Activated CD8-positive, alpha-beta T cell treated with anti-CD3 and anti-CD28 coated beads, Interleukin-2, amount 10 ng/mL, durations not matched to agents 7 days and 5 days (primary cell): ENCODE data around the gene CTNNA1. TPM values are rescaled to one million over a fixed set of nuclear protein-coding genes. Genes with fewer than 3 reads are reported as not detected.

ENCODE experiments used
- ATAC-seq: fragments of 150-1000 bp; cut with Tn5 transposase; one replicate; pipeline ENCODE4 v1.10.0; 2021; ENCODE audit warnings: moderate library complexity
- CTCF ChIA-PET: fragments of 350-600 bp; sonication (Branson Sonifier 250); formaldehyde crosslinking; loops from one replicate; lab custom pipeline; 2021; ENCODE audit warnings: antibody characterized with exemption; lab: Charles Lee
- POLR2A ChIA-PET: fragments of 350-600 bp; sonication (Branson Sonifier 250); formaldehyde crosslinking; loops from one replicate; lab custom pipeline; 2021; ENCODE audit warnings: antibody characterized with exemption; lab: Charles Lee
- DNase-seq: peaks from one replicate; pipeline ENCODE4 v3.0.0-alpha.2; 2020
- H3K27ac Mint-ChIP-seq: one replicate; pipeline ENCODE4 v1.8.0; 2021; ENCODE audit warnings: mild to moderate bottlenecking, mixed read lengths
- H3K27me3 Mint-ChIP-seq: one replicate; pipeline ENCODE4 v1.8.0; 2021; ENCODE audit warnings: low read depth, mixed read lengths
- H3K36me3 Mint-ChIP-seq: one replicate; pipeline ENCODE4 v1.8.0; 2021; ENCODE audit warnings: low read depth, mixed read lengths
- H3K4me1 Mint-ChIP-seq: one replicate; pipeline ENCODE4 v1.8.0; 2021; ENCODE audit warnings: low read depth, mixed read lengths
- H3K4me3 Mint-ChIP-seq: one replicate; pipeline ENCODE4 v1.8.0; 2021; ENCODE audit warnings: mild to moderate bottlenecking, mixed read lengths
- H3K9me3 Mint-ChIP-seq: one replicate; pipeline ENCODE4 v1.8.0; 2022; ENCODE audit warnings: mixed read lengths; ENCODE audit not compliant: insufficient read depth
- total RNA-seq, 2 experiments: library from RNA; stranded (reverse); gene quantifications; one replicate each; pipeline ENCODE4 v1.2.3, GENCODE V29; 2021

The CTNNA1 gene
- total RNA-seq, 2 experiments from 2014 or later = 22.4 to 22.9 TPM

- POLR2A ChIA-PET = no interaction called here
- no peak overlapping the region for H3K27ac Mint-ChIP-seq
- CTCF ChIA-PET = no interaction called here
- H3K4me3 Mint-ChIP-seq = no peak overlapping the region
- DNase-seq (no peak), ATAC-seq (no peak)
- H3K27me3 Mint-ChIP-seq = peaks cover 7% of the 10 kb centered on the region
- no peaks in the 10 kb centered on the region for H3K4me1 Mint-ChIP-seq
- no peaks in the 10 kb centered on the region for H3K9me3 Mint-ChIP-seq
- no peaks in the 10 kb centered on the region for H3K36me3 Mint-ChIP-seq
Observed at GRCh38 chr5:138841531-138841930, 88.3 kb downstream of the CTNNA1 start.

DNA sequence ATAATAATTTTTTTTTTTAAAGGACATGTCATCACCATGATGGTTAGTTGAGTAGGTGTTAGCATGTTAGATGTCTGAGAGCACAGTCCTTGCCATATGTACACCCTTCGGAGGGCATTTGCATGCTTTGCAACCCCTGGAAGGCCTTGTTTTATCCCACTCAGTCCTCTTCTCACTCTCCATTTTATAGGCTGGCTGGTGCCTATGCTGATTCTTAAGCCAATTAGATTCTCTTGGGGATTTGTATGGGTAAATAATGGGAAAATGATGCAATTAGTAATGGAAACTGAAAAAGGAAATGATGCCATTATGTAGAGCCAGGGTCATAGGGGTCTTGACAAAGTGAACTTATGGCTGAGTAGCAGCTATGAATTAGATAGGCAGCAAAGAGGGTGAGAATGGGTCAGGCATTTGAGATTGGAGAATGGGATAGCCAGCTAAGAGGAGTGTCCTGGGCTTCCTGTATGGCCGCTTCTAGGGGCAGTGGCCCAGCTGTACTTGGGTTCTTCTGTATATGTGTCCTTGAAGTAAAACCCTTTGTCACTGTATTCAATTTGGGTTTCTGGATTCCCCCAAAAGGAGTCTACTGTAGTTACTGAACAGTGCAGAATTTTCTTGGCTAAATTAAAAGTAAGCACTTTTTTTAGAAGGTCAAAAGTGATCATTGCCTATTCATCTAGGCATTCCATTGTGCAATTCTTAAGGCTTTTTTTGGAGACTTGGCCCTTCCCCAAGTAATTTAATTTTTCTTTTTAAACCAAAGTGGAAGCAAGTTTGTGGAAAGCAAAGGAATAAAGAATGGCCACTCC, 90.3 kb downstream of the CTNNA1 start:
- no peaks in the 10 kb centered on the region for H3K9me3 Mint-ChIP-seq
- peaks cover 5% of the 10 kb centered on the region for H3K4me1 Mint-ChIP-seq
- no peak overlapping the region for H3K27ac Mint-ChIP-seq
- POLR2A ChIA-PET = no interaction called here
- H3K36me3 Mint-ChIP-seq = no peaks in the 10 kb centered on the region
- H3K27me3 Mint-ChIP-seq = peaks cover 5% of the 10 kb centered on the region
- CTCF ChIA-PET = no interaction called here
- ATAC-seq = no peak
- DNase-seq = no peak
- H3K4me3 Mint-ChIP-seq = no peak overlapping the region

- ATAC-seq = no peak
- Mint-ChIP-seq H3K27ac (no peak overlapping the region), H3K36me3 (no peaks in the 10 kb centered on the region), H3K9me3 (no peaks in the 10 kb centered on the region), H3K27me3 (peaks cover 5% of the 10 kb centered on the region), H3K4me3 (no peak overlapping the region), H3K4me1 (peaks cover 6% of the 10 kb centered on the region)
- no peak for DNase-seq
- CTCF ChIA-PET = no interaction called here
- POLR2A ChIA-PET = no interaction called here
Observed at GRCh38 chr5:138844125-138844461, 90.9 kb downstream of the CTNNA1 start.

DNA sequence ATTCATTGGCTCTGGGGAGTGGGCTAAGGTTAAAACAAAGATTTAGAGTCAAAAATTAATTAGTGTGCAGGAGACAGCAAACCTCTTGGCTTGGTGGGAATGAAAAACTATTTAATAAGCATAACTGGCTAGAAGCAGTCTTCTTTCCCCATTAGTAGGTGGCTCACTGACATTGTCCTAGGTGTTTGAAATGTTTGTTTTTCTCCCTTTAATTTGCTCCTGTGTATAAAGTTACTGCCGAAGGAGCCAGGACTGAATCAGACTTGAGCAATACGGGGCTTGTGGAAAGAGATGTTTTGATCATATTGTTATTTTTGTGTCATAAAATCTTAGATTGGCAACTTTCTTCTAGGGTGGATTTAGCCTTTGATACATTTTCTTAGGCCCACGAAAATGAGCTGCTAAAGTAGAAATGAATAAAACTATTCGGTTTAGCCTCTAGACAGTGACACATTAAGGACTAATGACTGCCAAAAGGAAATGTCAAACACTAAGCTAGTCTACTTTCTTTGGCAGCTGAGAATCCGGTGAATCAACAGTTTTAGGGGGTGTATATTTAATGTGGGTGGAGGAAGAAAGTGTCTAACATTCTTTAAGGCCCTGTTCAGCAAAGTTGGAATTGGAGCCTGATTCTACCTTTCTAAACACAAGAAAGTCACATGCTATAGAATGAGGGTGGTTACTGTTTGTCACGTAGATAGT, 91.7 kb downstream of the CTNNA1 start:
- Mint-ChIP-seq H3K9me3 (no peaks in the 10 kb centered on the region), H3K27me3 (peaks cover 6% of the 10 kb centered on the region), H3K4me1 (peaks cover 6% of the 10 kb centered on the region), H3K36me3 (no peaks in the 10 kb centered on the region), H3K4me3 (no peak overlapping the region), H3K27ac (no peak overlapping the region)
- ChIA-PET POLR2A (no interaction called here), CTCF (no interaction called here)
- no peak for ATAC-seq
- no peak for DNase-seq

DNA sequence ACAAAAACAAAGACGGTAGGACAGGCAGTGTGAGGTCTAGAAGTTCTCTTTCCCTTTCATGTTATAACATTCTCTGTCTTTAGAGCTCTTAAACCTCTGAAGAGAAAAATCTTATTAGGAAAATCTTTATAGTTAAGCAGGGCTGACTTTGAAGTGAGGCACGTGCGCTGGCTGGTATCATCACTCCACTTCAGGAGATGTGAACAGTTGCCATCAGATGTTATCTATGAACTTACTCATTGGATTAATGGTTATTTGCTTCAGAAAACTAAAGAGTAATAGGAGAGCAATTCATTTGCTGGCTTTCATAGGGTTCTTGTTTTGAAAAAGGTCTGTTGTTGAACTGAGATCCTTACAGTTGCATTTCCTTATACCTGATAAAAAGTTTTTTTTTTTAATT, 96.2 kb downstream of the CTNNA1 start:
- no peak for DNase-seq
- no peaks in the 10 kb centered on the region for H3K36me3 Mint-ChIP-seq
- H3K27ac Mint-ChIP-seq = no peak overlapping the region
- ChIA-PET POLR2A (no interaction called here), CTCF (no interaction called here)
- no peak for ATAC-seq
- H3K9me3 Mint-ChIP-seq = no peaks in the 10 kb centered on the region
- H3K4me3 Mint-ChIP-seq = no peak overlapping the region
- peaks cover 12% of the 10 kb centered on the region for H3K27me3 Mint-ChIP-seq
- H3K4me1 Mint-ChIP-seq = peaks cover 13% of the 10 kb centered on the region

GRCh38 chr5:138849882-138850281, 96.7 kb downstream of the CTNNA1 start:
- Mint-ChIP-seq H3K27me3 (peaks cover 14% of the 10 kb centered on the region), H3K36me3 (no peaks in the 10 kb centered on the region), H3K9me3 (no peaks in the 10 kb centered on the region), H3K27ac (no peak overlapping the region), H3K4me1 (peaks cover 13% of the 10 kb centered on the region), H3K4me3 (no peak overlapping the region)
- DNase-seq (no peak), ATAC-seq (no peak)
- ChIA-PET CTCF (no interaction called here), POLR2A (no interaction called here)

- POLR2A ChIA-PET = no interaction called here
- Mint-ChIP-seq H3K27ac (no peak overlapping the region), H3K9me3 (no peaks in the 10 kb centered on the region), H3K4me3 (no peak overlapping the region), H3K36me3 (no peaks in the 10 kb centered on the region), H3K4me1 (peaks cover 13% of the 10 kb centered on the region), H3K27me3 (peaks cover 14% of the 10 kb centered on the region)
- CTCF ChIA-PET = no interaction called here
- ATAC-seq = no peak
- no peak for DNase-seq
Observed at GRCh38 chr5:138850865-138851435, 97.7 kb downstream of the CTNNA1 start.

DNA sequence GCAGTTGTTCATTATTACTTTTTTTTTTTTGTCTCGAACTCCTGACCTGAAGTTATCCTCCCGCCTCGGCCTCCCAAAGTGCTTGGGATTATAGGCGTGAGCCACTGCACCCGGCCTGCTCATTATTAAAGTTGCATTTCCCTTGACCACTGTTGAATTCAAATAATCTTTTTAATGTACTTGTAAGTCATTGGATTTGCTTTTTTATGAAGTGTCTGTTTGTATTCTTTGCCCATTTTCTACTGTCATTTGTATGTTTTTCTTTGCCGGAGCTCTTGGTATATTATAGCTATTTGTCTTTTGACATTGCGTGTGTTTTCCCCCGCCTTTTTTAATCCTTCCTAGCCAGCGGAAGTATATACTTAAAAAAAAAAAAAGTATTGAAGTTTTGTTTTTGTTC, 99.9 kb downstream of the CTNNA1 start:
- H3K4me1 Mint-ChIP-seq = peaks cover 10% of the 10 kb centered on the region
- peaks cover 18% of the 10 kb centered on the region for H3K27me3 Mint-ChIP-seq
- POLR2A ChIA-PET = no interaction called here
- no peak overlapping the region for H3K4me3 Mint-ChIP-seq
- ATAC-seq (no peak), DNase-seq (no peak)
- CTCF ChIA-PET = interaction anchor here (0.7 kb wide), 1 partner anchor 27 kb away, joined by 3 read pairs; no protein-coding TSS in a partner anchor
- no peaks in the 10 kb centered on the region for H3K36me3 Mint-ChIP-seq
- no peaks in the 10 kb centered on the region for H3K9me3 Mint-ChIP-seq
- no peak overlapping the region for H3K27ac Mint-ChIP-seq

GRCh38 chr5:138867011-138867410, 113.8 kb downstream of the CTNNA1 start:
- Mint-ChIP-seq H3K27me3 (peaks cover 19% of the 10 kb centered on the region), H3K36me3 (no peaks in the 10 kb centered on the region), H3K27ac (no peak overlapping the region), H3K4me3 (no peak overlapping the region), H3K4me1 (no peaks in the 10 kb centered on the region), H3K9me3 (peaks cover 11% of the 10 kb centered on the region)
- ChIA-PET CTCF (interaction anchor here (0.8 to 1.1 kb wide), 3 partner anchors 11 to 41 kb away, joined by 3 read pairs; no protein-coding TSS in a partner anchor), POLR2A (no interaction called here)
- ATAC-seq (no peak), DNase-seq (no peak)

GRCh38 chr5:138869038-138869437, 115.8 kb downstream of the CTNNA1 start:
- Mint-ChIP-seq H3K27ac (no peak overlapping the region), H3K36me3 (no peaks in the 10 kb centered on the region), H3K27me3 (peaks cover 32% of the 10 kb centered on the region), H3K4me1 (no peaks in the 10 kb centered on the region), H3K4me3 (no peak overlapping the region), H3K9me3 (peaks cover 5% of the 10 kb centered on the region)
- ATAC-seq (no peak), DNase-seq (no peak)
- CTCF ChIA-PET = no interaction called here
- POLR2A ChIA-PET = interaction anchor here (0.8 kb wide), 1 partner anchor 1151 kb away, joined by 5 read pairs; no protein-coding TSS in a partner anchor

DNA sequence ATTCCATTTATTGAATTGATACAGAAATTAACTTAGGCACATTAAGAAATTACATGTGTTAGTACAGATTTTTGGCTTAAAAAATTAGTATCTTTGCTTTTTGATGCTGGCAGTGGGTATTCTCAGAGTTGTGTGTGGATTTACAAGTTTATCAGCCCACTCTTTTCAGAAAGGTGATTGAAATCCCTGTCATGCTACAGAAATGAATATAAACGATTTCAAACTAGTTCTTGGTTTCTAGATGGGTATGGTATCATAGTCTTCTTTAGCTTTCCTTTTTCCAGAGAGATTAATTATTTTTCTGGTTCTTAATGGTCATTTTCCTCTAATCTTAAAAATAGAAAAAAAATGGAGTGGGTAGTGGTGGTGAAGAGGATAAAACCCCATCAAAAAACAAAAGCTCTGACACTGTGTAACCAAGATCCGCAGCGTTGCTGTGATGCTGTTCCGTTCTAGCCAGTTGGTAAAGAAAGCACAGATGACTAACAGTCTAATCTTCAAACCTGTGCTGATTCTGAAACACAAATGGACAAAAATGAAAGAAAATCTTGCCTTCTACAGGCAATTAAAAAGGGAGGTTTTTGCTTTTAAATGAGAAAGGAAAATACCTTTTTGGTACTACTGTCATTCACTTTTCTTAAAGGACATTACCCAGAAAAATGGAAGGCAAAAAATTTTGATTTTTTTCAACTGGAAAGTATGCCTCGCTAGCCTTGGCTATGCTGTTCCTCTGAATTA, 116.7 kb downstream of the CTNNA1 start:
- peaks cover 32% of the 10 kb centered on the region for H3K27me3 Mint-ChIP-seq
- DNase-seq (no peak), ATAC-seq (no peak)
- H3K27ac Mint-ChIP-seq = no peak overlapping the region
- H3K4me1 Mint-ChIP-seq = no peaks in the 10 kb centered on the region
- H3K4me3 Mint-ChIP-seq = no peak overlapping the region
- ChIA-PET POLR2A (no interaction called here), CTCF (no interaction called here)
- no peaks in the 10 kb centered on the region for H3K9me3 Mint-ChIP-seq
- H3K36me3 Mint-ChIP-seq = no peaks in the 10 kb centered on the region
